GM13976 (cell line): Measurements from ENCODE around the gene CIP2A.

ENCODE experiments used
- DNase-seq: peaks from one replicate; pipeline ENCODE4 v3.0.0; 2012; ENCODE audit warnings: low spot score
- in situ Hi-C: fragments of 300-500 bp; cut with MboI; formaldehyde crosslinking; loops from one replicate; pipeline ENCODE4 v1.12.0; 2022; ENCODE audit warnings: low sequenced_read_pairs, mixed read lengths, inconsistent platforms; ENCODE audit not compliant: unreplicated experiment
- TF ChIP-seq, protein P1 (sequence below): IDR thresholded peaks from 2 replicates; pipeline ENCODE4 v1.5.1; 2012; ENCODE audit warnings: borderline replicate concordance, mild to moderate bottlenecking; ENCODE audit not compliant: insufficient read depth; ENCODE audit errors: extremely low read depth, missing control alignments, control extremely low read depth

CIP2A gene

DNA sequence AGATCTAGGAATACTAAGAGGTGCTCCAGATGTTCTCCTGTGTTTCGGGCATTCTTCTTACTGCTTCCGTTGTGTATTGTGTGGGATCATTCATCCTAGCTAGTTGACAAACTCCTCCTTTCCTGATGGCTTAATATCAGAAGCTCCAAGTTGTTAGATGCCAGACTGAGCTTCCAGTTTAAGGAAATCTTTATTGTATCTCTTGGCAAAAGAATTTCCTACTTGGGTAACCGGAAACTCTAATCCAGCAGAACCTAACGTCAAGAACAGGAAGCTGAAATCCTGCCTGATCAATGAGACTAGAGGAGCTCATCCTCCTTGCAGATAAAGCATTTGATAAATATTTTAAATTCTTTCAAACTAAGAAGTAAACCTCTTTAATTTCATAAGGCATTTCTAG lies 51.2 kb downstream of the CIP2A start:
- DNase-seq: no peak
- in situ Hi-C loops: no loop called here
- TF ChIP-seq, protein P1, sequence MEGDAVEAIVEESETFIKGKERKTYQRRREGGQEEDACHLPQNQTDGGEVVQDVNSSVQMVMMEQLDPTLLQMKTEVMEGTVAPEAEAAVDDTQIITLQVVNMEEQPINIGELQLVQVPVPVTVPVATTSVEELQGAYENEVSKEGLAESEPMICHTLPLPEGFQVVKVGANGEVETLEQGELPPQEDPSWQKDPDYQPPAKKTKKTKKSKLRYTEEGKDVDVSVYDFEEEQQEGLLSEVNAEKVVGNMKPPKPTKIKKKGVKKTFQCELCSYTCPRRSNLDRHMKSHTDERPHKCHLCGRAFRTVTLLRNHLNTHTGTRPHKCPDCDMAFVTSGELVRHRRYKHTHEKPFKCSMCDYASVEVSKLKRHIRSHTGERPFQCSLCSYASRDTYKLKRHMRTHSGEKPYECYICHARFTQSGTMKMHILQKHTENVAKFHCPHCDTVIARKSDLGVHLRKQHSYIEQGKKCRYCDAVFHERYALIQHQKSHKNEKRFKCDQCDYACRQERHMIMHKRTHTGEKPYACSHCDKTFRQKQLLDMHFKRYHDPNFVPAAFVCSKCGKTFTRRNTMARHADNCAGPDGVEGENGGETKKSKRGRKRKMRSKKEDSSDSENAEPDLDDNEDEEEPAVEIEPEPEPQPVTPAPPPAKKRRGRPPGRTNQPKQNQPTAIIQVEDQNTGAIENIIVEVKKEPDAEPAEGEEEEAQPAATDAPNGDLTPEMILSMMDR: no peak

DNA sequence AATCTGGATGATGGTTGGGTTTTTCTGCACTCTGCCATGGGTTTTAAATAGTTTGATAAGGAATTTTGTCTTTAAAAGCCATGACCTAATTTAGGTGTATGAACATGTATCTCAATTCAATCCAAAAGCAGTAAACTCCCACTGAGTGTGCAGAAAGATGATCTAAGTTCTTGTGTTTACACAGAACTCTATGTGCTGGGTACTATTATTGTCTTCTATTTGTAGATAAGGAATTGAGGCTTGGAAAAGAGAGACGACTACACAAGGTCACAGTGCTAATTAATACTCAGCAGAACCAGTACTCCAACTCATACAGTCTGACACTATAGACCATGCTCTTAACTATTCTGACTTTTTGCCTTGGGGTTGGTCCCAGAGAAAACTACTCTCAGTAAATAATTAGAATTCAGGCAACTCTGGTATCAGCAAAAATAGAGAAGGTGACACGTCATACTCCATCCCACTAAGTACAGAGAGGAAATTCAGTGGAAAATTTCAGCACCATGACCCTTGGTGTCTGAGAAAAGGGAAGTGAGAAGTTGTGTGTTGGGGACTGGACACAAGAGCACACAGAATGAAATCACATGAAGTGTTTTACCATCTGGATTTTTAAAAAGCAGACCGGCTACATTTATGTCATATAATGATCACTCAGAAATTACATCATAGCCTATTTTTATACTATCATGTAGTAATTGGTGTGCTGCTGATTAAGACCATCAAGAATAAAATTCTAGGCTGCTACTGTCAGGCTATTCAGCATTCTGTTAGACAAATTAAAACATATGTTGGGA lies 60.6 kb downstream of the CIP2A start:
- TF ChIP-seq, protein P1: no peak
- DNase-seq: peak; percentile 26
- in situ Hi-C loops: no loop called here

DNA sequence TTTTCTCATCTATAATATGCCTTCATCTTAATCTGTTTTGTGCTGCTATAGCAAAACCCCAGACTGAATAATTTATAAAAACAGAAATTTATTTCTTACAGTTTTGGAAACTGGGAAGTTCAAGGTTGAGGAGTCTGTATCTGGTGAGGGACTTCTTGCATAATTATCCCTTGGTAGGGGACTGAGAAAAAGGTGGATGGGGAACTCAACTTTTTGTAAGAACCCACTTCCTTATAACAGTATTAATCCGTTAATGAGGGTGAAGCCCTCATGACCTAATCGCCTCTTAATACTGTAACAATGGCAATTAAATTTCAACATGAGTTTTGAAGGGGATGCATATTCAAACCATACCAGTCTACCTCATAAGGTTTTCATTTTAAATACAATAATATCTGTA lies 61.4 kb downstream of the CIP2A start:
- TF ChIP-seq, protein P1: no peak
- no peak for DNase-seq
- in situ Hi-C loops: no loop called here

DNA sequence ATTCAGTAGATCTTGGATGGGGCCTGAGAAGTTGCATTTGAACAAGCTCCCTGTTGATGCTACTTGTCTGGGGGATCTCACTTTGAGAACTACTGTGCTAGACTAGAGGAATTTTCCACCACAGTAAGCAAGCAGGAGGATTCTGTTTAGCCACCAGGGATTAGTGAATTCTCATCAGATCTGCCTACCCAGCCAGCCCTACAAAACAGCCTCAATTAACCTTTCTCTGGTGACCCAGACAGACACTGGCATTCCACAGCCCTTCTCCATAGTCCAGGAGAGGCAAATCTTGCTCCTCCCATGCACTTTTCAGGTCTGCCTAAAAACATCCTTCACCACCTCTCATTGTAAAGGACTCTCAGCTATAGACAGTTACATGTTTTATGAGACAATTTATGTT lies 62.1 kb downstream of the CIP2A start:
- in situ Hi-C loops: no loop called here
- TF ChIP-seq, protein P1: no peak
- DNase-seq: no peak

DNA sequence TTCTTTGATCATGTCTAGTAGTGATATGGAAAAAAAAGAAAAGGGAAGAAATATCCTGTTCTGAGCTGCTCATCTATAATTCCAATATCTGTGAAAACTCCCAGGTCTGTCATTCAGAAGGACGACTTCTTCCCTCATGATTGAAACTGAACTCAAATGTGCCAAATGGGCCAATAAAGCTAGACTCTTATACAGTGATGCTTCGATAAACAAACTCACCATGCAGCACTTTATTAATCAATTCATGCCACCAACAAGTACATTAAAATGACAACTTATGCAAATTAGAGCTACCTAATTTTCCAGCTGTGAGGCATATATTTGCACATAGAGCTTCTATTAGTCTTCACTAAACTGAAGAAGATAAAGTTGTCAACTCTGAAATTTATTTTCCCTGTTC lies 63.3 kb downstream of the CIP2A start:
- TF ChIP-seq, protein P1: no peak
- no peak for DNase-seq
- in situ Hi-C loops: no loop called here

DNA sequence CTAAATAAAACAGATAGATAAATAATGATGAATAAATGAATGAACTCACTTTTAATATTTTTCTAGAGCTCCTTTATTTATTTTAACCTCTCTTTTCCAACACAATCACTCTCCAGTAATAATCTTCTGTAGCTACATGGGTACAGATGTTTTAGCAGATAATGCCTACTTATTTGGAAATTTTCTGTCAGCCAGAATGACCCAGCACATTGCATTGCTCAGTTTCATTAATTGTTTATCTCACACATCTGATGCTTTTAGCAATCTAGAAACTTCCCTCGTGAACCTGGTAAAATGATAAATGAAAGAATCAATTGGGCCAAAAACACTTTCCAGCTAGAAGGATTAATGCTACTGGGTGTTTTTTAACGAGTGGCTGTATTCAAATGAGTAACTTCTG lies 64.0 kb downstream of the CIP2A start:
- in situ Hi-C loops: no loop called here
- DNase-seq: no peak
- TF ChIP-seq, protein P1: no peak

DNA sequence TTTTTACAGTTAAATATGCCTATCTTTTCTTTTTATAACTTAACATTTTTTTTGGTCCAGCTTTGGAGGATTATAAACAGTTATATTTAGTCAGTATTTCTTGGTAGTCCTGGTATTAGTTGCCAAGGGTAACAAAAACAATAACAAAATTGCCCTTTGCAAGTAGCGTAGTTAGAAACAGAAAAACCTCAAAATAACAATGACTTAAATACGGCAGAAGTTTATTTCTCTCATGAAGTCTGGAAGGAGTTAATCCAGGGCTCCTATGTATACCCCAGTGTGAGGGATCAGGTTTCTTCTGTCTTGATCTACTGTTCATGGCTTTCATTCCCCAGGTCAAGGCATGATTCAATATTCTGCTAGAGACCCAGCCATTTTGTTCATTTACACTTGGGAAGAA lies 64.7 kb downstream of the CIP2A start:
- in situ Hi-C loops: no loop called here
- no peak for DNase-seq
- TF ChIP-seq, protein P1: no peak
